Measurements from ENCODE around the gene KCNQ1. TPM values are rescaled to one million over a fixed set of nuclear protein-coding genes. Genes with fewer than 3 reads are reported as not detected.

The KCNQ1 gene
- total and polyA plus RNA-seq, 2 experiments from 2014 or later: 0.45 to 0.87 TPM

GRCh38 chr11:2805388-2806056 lies 360.7 kb downstream of the KCNQ1 start:
- H3K27me3 Mint-ChIP-seq (ENCODE audit: insufficient read depth, low read depth, poor library complexity): peaks cover 37% of the 10 kb centered on the region
- Histone ChIP-seq H2AFZ (no peak overlapping the region), H3K79me2 (replicated peaks; ENCODE audit: insufficient read depth) (no peaks in the 10 kb centered on the region), H3K4me2 (no peak overlapping the region), H3K27ac (ENCODE audit: low read depth) (no peak overlapping the region), H3F3A (replicated peaks; ENCODE audit: low read depth) (no peaks in the 10 kb centered on the region), H3K36me3 (ENCODE audit: insufficient read depth) (no peaks in the 10 kb centered on the region), H3K9me2 (ENCODE audit: insufficient read depth) (no peaks in the 10 kb centered on the region), H3K4me3 (no peak overlapping the region), H4K20me1 (replicated peaks; ENCODE audit: insufficient read depth) (no peaks in the 10 kb centered on the region), H3K4me1 (ENCODE audit: insufficient read depth) (no peaks in the 10 kb centered on the region; the same call in 1 of the 2 replicates), H3K27me3 (ENCODE audit: insufficient read depth) (peaks cover 10% of the 10 kb centered on the region)
- H3K27ac Mint-ChIP-seq: no peak overlapping the region
- no peak overlapping the region for H3K4me3 Mint-ChIP-seq
- no peaks in the 10 kb centered on the region; the same call in 2 of the 3 replicates for H3K9me3 Mint-ChIP-seq
- H3K4me1 Mint-ChIP-seq: peaks cover 19% of the 10 kb centered on the region
- TF ChIP-seq EZH2 (IDR thresholded peaks at IDR 0.05; ENCODE audit: low read depth, unreplicated experiment) (peak; percentile 25), ZNF114 (CRISPR knock-in tag; IDR thresholded peaks at IDR 0.05) (no peak)
- DNase-seq (ENCODE audit: low spot score) (no peak), ATAC-seq (no peak)
- no peaks in the 10 kb centered on the region; the same call in 2 of the 3 replicates for H3K36me3 Mint-ChIP-seq (ENCODE audit: low read depth)

GRCh38 chr11:2806351-2807024 lies 361.7 kb downstream of the KCNQ1 start:
- Histone ChIP-seq H3K79me2 (replicated peaks; ENCODE audit: insufficient read depth) (no peaks in the 10 kb centered on the region), H2AFZ (no peak overlapping the region), H3K27ac (ENCODE audit: low read depth) (no peak overlapping the region), H3K36me3 (ENCODE audit: insufficient read depth) (no peaks in the 10 kb centered on the region), H3F3A (replicated peaks; ENCODE audit: low read depth) (no peaks in the 10 kb centered on the region), H3K4me3 (no peak overlapping the region), H4K20me1 (replicated peaks; ENCODE audit: insufficient read depth) (no peaks in the 10 kb centered on the region), H3K9me2 (ENCODE audit: insufficient read depth) (no peaks in the 10 kb centered on the region), H3K4me1 (ENCODE audit: insufficient read depth) (no peaks in the 10 kb centered on the region; the same call in 1 of the 2 replicates), H3K4me2 (no peak overlapping the region), H3K27me3 (ENCODE audit: insufficient read depth) (peaks cover 12% of the 10 kb centered on the region)
- Mint-ChIP-seq H3K27ac (no peak overlapping the region), H3K4me1 (peaks cover 19% of the 10 kb centered on the region), H3K4me3 (no peak overlapping the region), H3K27me3 (ENCODE audit: insufficient read depth, low read depth, poor library complexity) (peaks cover 43% of the 10 kb centered on the region), H3K9me3 (no peaks in the 10 kb centered on the region; the same call in 2 of the 3 replicates), H3K36me3 (ENCODE audit: low read depth) (no peaks in the 10 kb centered on the region; the same call in 2 of the 3 replicates)
- TF ChIP-seq CREB1 (CRISPR knock-in tag; IDR thresholded peaks at IDR 0.05; ENCODE audit: low read depth) (no peak), CTCF (conservative IDR thresholded peaks at IDR 0.05; ENCODE audit: low read depth in 2 of 2) (no peak)
- ATAC-seq (peak; percentile 47), DNase-seq (ENCODE audit: low spot score) (no peak)

- no peaks in the 10 kb centered on the region for H3K79me2 ChIP-seq (replicated peaks; ENCODE audit: insufficient read depth)
- Mint-ChIP-seq H3K4me3 (no peak overlapping the region), H3K4me1 (peaks cover 22% of the 10 kb centered on the region), H3K9me3 (no peaks in the 10 kb centered on the region), H3K27ac (no peak overlapping the region), H3K36me3 (ENCODE audit: low read depth) (no peaks in the 10 kb centered on the region; the same call in 2 of the 3 replicates), H3K27me3 (ENCODE audit: insufficient read depth, low read depth, poor library complexity) (peaks cover 42% of the 10 kb centered on the region)
- H3K36me3 ChIP-seq (ENCODE audit: insufficient read depth): no peaks in the 10 kb centered on the region
- H3K4me3 ChIP-seq: no peak overlapping the region
- no peak overlapping the region for H2AFZ ChIP-seq
- H3K27me3 ChIP-seq (ENCODE audit: insufficient read depth): peaks cover 12% of the 10 kb centered on the region
- no peak for DNase-seq (ENCODE audit: low spot score)
- H3K27ac ChIP-seq (ENCODE audit: low read depth): no peak overlapping the region
- no peak overlapping the region for H3K4me2 ChIP-seq
- H4K20me1 ChIP-seq (replicated peaks; ENCODE audit: insufficient read depth): no peaks in the 10 kb centered on the region
- no peaks in the 10 kb centered on the region for H3K9me2 ChIP-seq (ENCODE audit: insufficient read depth)
- no peaks in the 10 kb centered on the region for H3F3A ChIP-seq (replicated peaks; ENCODE audit: low read depth)
- no peaks in the 10 kb centered on the region; the same call in 1 of the 2 replicates for H3K4me1 ChIP-seq (ENCODE audit: insufficient read depth)
- no peak for ATAC-seq
- TF ChIP-seq NANOG (IDR thresholded peaks at IDR 0.05; ENCODE audit: borderline replicate concordance): no peak
- no peak for TF ChIP-seq CREB1 (CRISPR knock-in tag; IDR thresholded peaks at IDR 0.05; ENCODE audit: low read depth)
- no peak for TF ChIP-seq POLR2AphosphoS5 (IDR thresholded peaks at IDR 0.05; ENCODE audit: low read depth)
- TF ChIP-seq REST (IDR thresholded peaks at IDR 0.05; ENCODE audit: unreplicated experiment): no peak
- TF ChIP-seq JUNB (IDR thresholded peaks at IDR 0.05; ENCODE audit: unreplicated experiment): no peak
- TF ChIP-seq ZNF114 (CRISPR knock-in tag; IDR thresholded peaks at IDR 0.05): no peak
- no peak for TF ChIP-seq CTCF (conservative IDR thresholded peaks at IDR 0.05; ENCODE audit: low read depth in 2 of 2)
- TF ChIP-seq STAT1 (IDR thresholded peaks at IDR 0.05; ENCODE audit: unreplicated experiment): no peak
These were observed 362.3 kb downstream of the KCNQ1 start for GRCh38 chr11:2807025-2807681.

Data from GM23338 (cell line).